Fibroblast of pulmonary artery (primary cell): ENCODE measurements around the gene ZNF273.

Experiments used
- DNase-seq: peaks from one replicate; pipeline ENCODE4 v3.0.0-alpha.2; 2010; ENCODE audit warnings: low read depth
- H3K4me3 ChIP-seq: replicated peaks from 2 replicates; pipeline ENCODE4 v1.5.1; 2011; ENCODE audit warnings: low read depth, mild to moderate bottlenecking, control low read depth, low read length, moderate library complexity
- CTCF ChIP-seq: IDR thresholded peaks from 2 replicates; pipeline ENCODE4 v1.5.1; 2011; ENCODE audit warnings: mild to moderate bottlenecking, control low read depth, low read length, inconsistent platforms; ENCODE audit errors: missing control alignments

Gene ZNF273

GRCh38 chr7:64884913-64885370 is 18.1 kb upstream of the ZNF273 start:
- no peak for TF ChIP-seq CTCF
- no peak overlapping the region for H3K4me3 ChIP-seq

GRCh38 chr7:64885520-64886240 is 17.4 kb upstream of the ZNF273 start:
- no peak overlapping the region for H3K4me3 ChIP-seq
- no peak for DNase-seq
- no peak for TF ChIP-seq CTCF

More at GRCh38 chr7:64884913-64885370, 18.1 kb upstream of the ZNF273 start:
- DNase-seq = no peak

- DNase-seq = no peak
- no peak for TF ChIP-seq CTCF
- no peak overlapping the region for H3K4me3 ChIP-seq
Observed at GRCh38 chr7:64886956-64887545, 16.0 kb upstream of the ZNF273 start.

- peak; percentile 31 for TF ChIP-seq CTCF
- no peak overlapping the region for H3K4me3 ChIP-seq
- no peak for DNase-seq
Observed at GRCh38 chr7:64887756-64888508, 15.1 kb upstream of the ZNF273 start.

GRCh38 chr7:64888561-64888900 is 14.5 kb upstream of the ZNF273 start:
- peak overlapping the region; percentile 47 for H3K4me3 ChIP-seq
- TF ChIP-seq CTCF = no peak
- DNase-seq = peak; percentile 11

- no peak for TF ChIP-seq CTCF
- H3K4me3 ChIP-seq = peak overlapping the region; percentile 47
- no peak for DNase-seq
Observed at GRCh38 chr7:64888901-64889685, 14.0 kb upstream of the ZNF273 start.
